Stimulated activated CD4-positive, alpha-beta T cell treated with anti-CD3 and anti-CD28 coated beads, Interleukin-12 subunit alpha, Interleukin-12 subunit beta, amount 100 ng/mL, for 4 hours (primary cell): Measurements from ENCODE around the gene NOS1AP.
"Not testable (repeated sequence)": the region's sequence is repeated elsewhere in the genome, so short reads cannot be mapped to it uniquely, and the experiment has no call there.

Experiments used
- DNase-seq: peaks from one replicate; pipeline ENCODE4 v3.0.0-alpha.2; 2020

NOS1AP gene

DNA sequence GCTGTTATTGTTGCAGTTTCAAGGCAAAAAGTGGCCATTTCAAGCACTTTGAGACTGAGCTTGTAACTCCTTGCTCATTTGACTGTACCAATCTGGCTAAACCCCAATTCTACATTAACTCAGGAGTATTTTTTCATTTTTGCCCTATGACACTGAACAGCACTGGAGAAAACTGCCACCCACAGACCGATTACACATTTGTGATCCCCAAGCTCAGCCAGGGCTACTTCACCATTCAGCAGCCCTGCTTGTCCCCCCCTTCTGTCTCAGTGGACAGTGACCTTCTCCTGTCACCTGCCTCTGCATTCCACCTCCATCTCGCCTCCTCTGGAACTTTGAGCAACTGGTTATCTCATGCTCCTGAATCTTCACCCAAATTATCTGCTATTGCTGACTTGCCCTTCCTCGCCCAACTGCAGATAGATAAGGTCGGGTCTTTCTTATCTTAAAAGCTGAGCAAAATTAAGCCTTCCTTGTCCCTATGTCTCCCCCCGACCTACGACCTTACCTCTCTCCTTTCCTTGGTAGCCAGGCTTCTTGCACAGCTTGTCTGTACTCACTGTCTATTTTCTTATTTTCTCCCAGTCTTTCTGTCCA lies 281.9 kb downstream of the NOS1AP start:
- DNase-seq: no peak

DNA sequence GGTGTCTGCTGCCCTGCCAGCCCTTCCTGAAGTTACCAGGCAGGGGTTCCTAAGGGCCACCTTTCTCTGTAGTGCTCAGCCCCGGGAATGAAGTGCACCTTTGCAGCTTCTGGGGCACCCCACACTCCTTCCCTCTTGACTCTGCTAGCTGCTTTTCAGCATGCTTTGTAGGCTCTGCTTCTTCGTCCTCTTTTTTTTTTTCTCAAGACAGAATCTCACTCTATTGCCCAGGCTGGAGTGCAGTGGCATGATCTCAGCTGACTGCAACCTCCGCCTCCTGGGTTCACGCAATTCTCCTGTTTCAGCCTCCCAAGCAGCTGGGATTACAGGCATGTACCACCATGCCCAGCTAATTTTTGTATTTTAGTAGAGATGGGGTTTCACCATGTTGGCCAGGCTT lies 282.4 kb downstream of the NOS1AP start:
- DNase-seq: not testable (repeated sequence)

DNA sequence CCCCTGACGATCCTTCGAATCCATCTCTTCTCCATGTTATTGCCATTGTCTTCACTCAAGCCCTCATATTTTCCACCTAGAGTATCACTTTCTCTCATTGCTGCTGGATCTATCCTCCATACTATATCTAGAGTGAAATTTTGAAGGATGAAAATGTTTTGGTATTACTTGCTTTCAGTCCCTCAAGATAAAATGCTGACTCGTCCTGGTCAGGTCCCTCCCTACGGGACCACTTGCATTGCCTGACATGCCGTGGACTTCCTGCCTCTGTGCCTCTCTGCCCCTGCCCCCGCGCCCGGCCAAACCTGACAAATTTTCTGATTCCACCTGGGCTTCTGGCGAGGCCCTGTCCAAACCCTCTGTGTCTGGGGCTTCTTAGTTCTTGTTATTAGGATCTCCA lies 283.6 kb downstream of the NOS1AP start:
- DNase-seq: no peak

DNA sequence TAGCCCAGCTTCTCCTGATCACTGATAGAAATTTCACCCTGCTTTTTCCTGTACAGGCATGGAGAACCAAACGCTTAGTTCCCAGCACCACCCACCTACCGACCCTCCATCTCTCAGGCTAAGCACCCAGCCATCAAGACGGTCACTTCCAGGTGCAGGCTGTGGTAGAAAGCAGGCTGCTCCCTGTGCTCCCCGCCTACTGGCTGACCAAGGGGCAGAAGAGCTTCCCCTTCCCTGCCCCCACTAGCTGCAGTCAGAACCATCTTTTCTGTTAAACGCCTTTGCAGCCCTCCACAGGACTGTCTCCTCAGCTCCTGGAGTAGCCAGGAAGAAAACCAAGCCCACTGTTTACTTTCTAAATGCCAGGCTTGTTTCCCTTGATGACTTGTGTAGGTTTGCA lies 284.2 kb downstream of the NOS1AP start:
- DNase-seq: no peak

DNA sequence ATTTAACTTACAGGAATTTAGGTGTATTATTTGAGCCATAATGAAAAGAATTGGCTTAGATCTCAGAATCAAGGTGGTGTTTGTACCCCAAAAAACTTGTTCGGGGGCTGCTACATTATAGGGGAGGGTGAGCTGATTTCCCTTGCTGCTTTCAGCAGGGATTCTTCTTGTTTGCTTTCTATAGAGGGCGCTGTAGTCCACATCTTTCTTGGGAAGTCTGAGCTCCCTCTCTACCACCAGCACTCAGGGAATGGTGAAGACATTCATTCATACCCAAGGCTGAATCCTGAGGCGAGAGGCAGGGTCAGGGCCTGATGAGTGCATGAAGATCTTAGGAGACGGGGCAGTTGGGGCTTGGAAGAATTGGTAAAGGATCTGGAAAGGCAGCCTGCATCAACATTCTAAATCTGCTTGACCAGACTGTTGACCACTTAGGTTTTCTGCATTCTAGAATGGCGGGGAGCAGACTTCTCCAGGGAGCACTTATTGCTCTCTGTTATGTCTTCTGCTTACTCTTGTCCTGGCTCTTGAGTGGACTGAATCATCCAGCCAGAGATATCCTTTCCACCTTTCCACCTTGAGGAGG lies 288.3 kb downstream of the NOS1AP start:
- DNase-seq: no peak

DNA sequence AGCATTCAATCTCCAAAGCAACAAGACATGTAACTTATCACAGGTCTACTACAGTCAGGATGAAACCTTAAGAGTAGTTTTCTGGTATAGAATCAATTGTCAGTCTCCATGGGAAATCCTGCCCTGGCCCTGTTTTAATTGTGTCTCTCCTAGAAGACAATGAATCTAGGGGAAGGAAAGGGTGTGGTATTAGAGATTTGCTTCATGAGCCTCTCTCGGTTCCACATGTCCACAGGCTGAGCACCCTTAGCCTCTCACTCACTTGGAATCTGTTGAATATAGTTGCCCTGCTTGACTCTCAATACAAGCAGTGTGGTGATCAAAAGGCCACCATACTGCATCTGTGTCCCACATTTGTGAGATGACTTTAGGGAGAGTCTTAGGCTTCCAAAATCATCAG lies 289.4 kb downstream of the NOS1AP start:
- no peak for DNase-seq

DNA sequence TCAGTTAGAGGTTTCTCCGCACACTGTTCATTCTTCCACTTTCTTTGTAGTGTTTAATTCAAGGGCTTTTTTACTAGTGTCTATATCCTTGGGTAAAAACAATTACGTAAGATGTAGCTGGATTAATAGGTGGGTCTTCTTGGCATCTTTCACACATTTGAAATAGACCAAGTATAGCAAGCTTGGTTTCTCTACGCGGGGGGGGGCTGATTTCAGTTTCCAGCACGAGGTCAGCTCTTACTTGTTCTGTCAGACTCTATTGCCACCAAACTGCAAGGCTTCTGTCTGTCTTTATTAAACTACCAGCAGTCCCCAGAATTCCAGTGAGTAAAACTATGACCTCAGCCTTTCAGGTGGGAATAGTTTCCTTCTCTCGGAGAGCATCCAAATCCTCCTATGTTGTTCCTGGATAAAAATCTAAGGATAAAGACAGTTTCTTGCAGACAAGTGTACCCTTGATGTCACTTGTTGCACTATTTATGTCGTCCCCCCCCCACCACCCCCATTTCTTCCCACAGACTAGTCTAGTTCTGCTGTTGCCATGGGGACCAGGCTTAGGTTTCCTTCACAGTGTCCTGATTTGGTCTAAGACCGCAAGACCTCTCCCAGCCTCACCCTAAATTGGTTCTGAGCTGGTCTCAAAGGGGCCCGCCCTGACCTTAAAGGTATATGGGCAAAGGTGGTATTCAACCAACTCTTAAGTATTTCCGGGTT lies 290.2 kb downstream of the NOS1AP start:
- DNase-seq: no peak

DNA sequence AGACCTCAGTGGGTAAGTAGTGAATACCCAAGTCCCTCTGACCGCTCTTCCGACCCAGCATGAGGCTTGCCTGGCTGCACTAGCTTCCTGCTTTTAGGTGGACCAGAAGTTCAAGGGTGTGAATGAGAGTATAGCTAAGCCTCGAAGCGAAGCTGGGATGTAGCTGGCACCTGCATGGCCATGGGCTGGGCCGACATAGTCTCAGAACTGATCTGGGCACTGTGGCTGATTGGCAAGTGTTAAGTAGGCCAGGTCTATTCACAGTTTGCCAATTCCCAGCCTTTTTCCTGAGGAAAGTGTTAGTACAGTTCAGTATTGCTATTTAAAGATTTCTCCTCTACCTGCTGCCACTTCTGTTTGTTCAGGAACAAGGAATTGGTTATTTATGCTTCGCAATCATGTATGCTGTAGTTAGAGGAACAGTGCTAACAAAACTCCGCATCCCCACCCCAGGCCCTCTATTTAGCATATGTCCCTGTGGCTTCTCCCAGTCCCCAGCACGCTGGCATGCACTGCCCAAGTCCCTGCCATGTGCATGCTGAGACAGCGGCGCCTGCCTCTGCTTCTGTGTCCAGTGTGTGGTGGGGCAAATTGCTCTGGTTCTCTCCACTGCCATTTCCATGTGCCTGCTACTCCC lies 290.9 kb downstream of the NOS1AP start:
- DNase-seq: no peak

DNA sequence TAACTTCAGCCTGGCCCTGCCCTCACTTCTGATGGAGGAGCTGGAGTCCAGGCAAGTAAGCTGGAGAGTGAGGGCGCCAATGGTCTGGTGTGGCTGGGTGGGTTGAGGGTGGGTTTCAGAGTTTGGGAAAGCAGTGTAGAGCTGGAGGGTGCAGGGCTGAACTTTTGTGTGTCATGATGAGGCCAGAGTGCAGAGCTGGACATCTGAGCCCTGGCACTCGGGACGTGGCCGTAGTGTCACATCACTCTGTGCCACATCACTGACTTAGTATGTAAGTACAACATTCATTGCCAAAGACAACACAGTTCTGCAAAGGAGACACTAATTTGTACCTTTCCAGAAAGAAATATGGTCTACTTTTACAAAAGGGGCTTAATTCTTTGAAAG lies 291.4 kb downstream of the NOS1AP start:
- no peak for DNase-seq

DNA sequence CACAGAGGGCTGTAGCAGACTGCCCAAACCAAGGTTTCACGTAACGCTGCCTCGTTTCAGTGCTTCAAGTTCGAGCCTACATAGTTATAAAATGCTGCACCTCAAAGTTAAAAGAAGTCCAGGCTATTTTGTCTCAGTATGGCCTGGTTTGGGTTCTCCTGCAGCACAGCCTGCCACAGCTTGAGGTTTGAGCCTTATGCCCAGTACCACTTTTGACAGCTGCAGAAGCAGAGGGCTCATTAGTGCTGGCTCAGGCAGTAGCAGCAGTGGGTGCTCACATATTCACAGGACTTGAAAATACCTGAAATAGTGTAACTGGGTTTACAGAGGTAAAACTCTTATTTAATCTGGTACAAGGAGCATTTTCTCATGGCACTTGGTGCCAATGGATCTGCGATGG lies 291.9 kb downstream of the NOS1AP start:
- no peak for DNase-seq

DNA sequence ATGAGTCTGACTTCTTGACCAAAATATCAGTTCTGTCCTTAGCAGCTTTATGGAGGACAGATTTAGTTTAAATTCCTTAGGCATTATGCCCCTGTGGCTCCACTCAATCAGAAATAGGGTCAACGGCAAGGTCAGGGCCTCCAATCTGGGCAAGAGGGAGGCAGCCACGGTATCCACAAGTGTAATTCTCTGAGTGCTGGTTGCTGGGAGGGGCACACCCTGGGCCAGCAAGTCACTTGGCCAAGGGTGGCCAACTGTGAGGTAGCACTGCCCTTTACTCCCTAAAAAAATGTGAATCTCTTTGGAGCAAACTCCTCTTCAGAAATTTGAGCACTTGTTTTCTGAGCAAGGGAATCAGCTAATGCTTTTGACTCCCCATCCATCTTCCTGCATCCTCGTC lies 294.3 kb downstream of the NOS1AP start:
- no peak for DNase-seq

DNA sequence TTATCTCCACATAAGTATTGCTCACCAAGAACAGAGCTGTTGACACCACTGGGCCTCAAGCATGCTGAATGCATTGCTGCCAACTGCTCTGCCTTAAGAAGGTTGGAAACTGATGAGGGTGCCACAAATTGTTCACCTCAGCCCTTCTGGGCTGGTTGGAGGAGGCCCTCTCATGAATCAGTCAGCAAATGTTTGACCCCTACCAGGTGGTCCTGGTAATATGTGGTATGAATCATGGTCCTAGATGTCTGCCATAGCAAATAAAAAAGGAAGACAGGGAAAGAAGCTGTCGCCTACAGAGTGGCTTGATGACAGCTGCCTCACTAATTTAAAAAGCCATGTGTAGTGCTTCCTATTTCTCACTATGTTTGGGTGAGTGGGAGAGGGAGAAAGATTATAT lies 295.0 kb downstream of the NOS1AP start:
- DNase-seq: no peak

DNA sequence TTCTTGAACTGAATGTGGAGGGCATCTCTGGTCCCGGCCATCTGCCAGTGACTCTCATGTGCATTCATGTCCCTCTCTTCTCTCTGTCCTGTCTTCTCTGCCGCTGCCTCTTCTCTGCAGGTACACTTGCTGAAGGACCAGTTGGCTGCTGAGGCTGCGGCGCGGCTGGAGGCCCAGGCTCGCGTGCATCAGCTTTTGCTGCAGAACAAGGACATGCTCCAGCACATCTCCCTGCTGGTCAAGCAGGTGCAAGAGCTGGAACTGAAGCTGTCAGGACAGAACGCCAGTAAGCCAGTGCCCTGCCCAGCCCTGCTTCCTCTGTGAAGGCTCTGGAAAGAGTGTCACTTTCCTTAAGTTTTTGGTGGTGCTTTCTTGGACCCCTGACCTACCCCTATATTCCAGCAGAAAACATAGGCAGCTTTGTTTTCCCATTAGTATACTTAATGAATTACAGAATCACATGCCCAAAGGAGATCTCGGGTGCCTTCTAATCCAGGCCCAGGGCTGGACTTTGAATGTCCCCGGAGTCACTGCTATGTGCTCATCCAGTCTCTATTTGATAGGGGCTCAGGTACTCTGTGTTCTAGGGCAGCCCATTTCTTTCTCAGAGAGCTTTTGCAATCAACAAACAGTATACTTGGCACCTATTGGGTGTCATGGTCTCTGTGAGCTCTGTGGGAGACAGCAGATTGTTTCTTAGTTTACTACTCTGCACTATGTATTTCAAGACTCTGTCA lies 296.0 kb downstream of the NOS1AP start:
- no peak for DNase-seq

DNA sequence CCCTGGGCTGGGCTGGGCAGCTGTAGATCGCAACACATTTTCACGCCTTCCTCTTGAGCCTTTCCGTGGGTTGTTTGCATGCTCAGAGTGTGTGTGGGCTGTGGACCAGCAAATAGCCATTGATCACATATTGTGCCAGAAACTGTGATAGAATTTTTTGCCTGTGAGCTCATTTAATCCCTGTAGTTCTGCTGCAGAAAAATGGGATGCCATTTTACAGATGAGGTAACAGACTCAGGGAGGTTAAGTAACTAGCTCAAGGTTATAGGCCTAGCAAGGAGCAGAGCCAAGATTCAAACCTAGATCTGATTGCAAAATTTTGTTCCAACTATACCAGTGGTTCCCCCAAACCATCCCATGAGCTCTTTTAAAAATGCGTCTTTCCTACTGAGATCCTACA lies 296.7 kb downstream of the NOS1AP start:
- no peak for DNase-seq

DNA sequence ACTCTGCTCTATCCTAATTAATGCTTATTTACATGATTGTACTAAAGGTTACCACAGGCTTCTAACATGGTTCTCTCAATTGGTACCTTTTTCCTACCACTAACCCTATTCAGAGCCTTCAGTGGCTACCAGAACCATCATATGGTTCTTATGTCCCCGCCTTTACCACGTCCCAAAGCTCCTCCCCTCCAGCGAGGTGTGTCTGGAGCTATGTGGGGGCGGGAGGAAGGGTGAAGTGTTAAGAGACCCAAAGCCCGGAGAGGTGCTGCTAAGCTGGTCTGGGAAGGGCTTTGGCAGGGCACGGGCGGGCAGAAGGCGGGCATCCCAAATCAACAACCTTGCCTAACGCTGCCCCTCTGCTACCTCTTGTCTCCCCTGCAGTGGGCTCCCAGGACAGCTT lies 297.2 kb downstream of the NOS1AP start:
- DNase-seq: no peak

DNA sequence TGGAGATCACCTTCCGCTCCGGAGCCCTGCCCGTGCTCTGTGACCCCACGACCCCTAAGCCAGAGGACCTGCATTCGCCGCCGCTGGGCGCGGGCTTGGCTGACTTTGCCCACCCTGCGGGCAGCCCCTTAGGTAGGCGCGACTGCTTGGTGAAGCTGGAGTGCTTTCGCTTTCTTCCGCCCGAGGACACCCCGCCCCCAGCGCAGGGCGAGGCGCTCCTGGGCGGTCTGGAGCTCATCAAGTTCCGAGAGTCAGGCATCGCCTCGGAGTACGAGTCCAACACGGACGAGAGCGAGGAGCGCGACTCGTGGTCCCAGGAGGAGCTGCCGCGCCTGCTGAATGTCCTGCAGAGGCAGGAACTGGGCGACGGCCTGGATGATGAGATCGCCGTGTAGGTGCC lies 297.6 kb downstream of the NOS1AP start:
- no peak for DNase-seq

DNA sequence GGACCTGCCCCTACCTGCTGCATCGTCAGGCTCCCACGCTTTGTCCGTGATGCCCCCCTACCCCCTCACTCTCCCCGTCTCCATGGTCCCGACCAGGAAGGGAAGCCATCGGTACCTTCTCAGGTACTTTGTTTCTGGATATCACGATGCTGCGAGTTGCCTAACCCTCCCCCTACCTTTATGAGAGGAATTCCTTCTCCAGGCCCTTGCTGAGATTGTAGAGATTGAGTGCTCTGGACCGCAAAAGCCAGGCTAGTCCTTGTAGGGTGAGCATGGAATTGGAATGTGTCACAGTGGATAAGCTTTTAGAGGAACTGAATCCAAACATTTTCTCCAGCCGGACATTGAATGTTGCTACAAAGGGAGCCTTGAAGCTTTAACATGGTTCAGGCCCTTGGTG lies 298.3 kb downstream of the NOS1AP start:
- DNase-seq: no peak

DNA sequence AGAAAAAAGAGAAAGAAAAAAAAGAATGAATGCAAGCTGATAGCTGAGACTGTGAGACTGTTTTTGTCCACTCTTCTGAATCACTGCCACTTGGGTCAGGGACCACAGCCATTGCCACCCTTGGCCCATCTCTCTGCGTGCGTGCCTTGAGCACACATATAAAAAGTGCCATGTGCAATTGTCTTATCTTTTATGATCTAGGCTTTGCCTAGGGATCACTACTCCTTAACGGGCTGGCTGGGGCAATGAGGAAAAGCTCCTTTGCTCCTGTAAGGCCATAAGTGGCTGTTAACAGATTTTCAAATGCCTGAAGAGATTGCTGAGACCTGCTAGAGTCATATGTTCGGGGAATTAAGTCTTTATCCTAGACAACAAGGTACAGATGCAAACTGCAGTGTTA lies 299.0 kb downstream of the NOS1AP start:
- DNase-seq: no peak

DNA sequence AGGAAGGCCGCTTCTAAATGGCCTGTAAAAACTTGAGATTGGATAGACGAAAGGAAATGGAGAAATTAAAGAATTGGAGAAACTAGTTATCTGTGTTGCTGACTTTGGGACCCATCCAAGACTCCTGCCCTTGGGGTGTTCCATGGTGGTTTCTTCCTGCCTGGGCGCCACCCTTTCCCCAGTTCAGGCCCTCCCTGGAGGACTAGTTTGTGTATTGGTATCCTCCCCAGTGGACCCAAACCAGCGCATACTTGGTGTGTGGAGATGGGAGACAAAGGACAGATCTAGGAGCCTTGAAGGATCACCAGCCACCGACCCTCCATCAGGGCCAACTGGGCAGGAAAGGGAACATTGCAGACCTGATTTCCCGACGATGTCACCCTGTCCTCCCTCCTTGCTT lies 300.1 kb downstream of the NOS1AP start:
- DNase-seq: no peak

DNA sequence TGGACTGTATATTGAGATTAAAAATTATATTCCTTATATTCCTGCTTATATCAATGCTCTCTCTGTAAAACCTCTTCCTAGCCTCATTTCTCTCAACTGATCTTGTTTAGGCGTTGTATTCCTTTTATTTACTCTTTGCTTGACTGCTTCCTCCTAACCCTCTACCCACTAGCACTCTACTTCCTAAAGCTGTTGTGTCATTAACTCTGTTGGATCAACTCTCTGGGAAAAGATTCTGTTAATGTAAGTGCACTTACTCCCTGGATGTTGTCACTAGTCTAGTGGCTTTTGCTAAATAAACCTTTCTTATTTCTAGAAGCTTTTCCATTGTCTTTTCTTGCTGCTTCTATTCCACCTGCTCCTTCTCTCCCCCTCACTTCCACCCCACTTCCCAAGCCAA lies 300.7 kb downstream of the NOS1AP start:
- no peak for DNase-seq

DNA sequence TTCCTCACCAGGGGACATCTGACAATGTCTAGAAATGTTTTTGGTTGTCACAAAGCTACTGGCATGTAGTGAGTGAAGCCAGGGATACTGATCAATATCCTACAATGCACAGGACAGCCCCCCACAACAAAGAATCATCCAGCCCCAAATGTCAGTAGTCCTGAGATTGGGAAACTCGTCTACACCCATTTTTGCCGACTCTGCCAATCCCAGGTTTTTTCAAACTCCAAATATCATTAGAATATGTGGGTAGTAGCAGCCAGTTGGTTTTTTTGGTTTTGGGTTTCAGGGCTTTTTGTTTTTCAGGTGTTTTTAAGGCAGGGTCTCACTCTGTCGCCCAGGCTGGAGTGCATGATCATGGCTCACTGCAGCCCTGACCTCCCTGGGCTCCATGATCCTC lies 301.2 kb downstream of the NOS1AP start:
- no peak for DNase-seq

DNA sequence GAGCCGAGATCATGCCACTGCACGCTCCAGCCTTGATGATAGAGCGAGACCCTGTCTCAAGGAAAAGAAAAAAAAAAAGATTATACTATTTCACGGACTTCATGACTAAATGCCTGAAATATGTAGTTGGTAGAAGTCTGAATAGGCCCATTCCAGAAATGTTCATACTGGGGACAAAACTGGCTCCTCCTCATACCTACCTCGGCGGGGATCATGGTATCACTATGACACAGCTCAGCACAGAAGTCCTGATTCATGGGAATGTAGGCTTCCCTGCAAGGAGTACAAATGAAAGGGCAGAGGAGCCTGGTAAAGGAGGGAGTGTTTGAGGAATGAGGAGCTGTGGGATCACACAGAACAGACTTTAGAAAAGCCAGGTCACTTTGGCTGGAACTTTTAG lies 302.1 kb downstream of the NOS1AP start:
- no peak for DNase-seq
